NB4 (cell line): Measurements from ENCODE around the gene DDX20.

Source experiments
- POLR2A ChIP-seq: IDR thresholded peaks from 2 replicates; pipeline ENCODE4 v1.6.1; 2011; ENCODE audit warnings: mild to moderate bottlenecking; ENCODE audit not compliant: insufficient read length; ENCODE audit errors: extremely low read depth
- TF ChIP-seq, protein P1 (sequence below): IDR thresholded peaks from one replicate; pipeline ENCODE4 v1.5.1; 2012; ENCODE audit warnings: low read depth, low read length
- TF ChIP-seq, protein P2 (sequence below): IDR thresholded peaks from 2 replicates; pipeline ENCODE4 v1.6.1; 2011; ENCODE audit warnings: low read depth, low read length

GRCh38 chr1:111786669-111787207 is 31.0 kb downstream of the DDX20 start:
- TF ChIP-seq, protein P1, sequence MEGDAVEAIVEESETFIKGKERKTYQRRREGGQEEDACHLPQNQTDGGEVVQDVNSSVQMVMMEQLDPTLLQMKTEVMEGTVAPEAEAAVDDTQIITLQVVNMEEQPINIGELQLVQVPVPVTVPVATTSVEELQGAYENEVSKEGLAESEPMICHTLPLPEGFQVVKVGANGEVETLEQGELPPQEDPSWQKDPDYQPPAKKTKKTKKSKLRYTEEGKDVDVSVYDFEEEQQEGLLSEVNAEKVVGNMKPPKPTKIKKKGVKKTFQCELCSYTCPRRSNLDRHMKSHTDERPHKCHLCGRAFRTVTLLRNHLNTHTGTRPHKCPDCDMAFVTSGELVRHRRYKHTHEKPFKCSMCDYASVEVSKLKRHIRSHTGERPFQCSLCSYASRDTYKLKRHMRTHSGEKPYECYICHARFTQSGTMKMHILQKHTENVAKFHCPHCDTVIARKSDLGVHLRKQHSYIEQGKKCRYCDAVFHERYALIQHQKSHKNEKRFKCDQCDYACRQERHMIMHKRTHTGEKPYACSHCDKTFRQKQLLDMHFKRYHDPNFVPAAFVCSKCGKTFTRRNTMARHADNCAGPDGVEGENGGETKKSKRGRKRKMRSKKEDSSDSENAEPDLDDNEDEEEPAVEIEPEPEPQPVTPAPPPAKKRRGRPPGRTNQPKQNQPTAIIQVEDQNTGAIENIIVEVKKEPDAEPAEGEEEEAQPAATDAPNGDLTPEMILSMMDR = no peak
- no peak for TF ChIP-seq POLR2A
- TF ChIP-seq, protein P2, sequence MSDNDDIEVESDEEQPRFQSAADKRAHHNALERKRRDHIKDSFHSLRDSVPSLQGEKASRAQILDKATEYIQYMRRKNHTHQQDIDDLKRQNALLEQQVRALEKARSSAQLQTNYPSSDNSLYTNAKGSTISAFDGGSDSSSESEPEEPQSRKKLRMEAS = no peak
